Right renal cortex interstitium (tissue), 3 donors: Measurements from ENCODE around the gene KIF26A. TPM values are rescaled to one million over a fixed set of nuclear protein-coding genes. Genes with fewer than 3 reads are reported as not detected.
"Not testable (repeated sequence)": the region's sequence is repeated elsewhere in the genome, so short reads cannot be mapped to it uniquely, and the experiment has no call there.

Source experiments
- DNase-seq, 3 donors: peaks; one replicate each; pipeline ENCODE4 v3.0.0-alpha.2; 2013; ENCODE audit warnings: low read depth in 3 of 3, low spot score in 2 of 3
- polyA plus RNA-seq, 3 donors: library from polyadenylated mRNA; unstranded; fragments of 120-200 nt; gene quantifications; one replicate each; pipeline ENCODE4 v1.2.1, GENCODE V29; 2013; ENCODE audit not compliant: insufficient read length in 3 of 3

KIF26A gene
- polyA plus RNA-seq, 3 donors = 5.7 to 9.1 (median 9.1) TPM

DNA sequence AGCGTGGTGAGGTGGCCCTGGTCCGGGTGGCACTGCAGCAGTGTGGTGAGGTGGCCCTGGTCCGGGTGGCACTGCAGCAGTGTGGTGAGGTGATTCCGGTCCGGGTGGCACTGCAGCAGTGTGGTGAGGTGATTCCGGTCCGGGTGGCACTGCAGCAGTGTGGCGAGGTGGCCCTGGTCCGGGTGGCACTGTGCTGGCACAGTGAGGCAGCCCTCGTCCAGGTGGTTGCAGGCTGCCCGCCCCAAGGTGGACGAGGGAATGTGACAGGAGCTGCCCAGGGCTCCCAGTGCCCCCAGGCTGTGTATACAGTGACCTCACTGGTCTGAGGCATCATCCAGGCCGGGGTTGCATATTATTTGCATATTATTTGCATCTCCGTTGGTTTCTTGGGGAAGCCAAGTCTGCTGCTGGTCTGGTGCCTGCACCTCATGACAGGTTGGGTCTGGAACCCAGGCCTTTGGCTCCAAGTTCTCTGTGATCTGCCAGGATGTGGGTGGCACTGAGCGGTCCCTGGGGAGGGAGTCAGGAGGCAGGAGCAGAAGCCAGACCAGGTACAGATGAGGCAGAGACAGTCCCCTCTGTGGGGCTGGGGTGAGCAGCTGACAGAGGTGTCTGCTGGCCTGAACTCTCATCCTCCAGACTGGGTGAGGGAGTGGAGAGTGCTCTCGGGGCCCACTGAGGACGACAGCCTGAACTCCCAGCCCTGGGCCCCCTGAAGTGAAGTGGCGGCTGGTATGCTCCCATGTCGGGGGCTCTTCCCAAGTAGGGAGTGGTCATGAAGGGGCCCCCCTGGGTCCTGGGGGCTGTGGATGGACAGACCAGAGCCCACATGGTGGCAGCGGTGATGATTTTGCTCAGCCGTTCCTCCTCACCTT, 79.3 kb downstream of the KIF26A start:
- no peak for DNase-seq

DNA sequence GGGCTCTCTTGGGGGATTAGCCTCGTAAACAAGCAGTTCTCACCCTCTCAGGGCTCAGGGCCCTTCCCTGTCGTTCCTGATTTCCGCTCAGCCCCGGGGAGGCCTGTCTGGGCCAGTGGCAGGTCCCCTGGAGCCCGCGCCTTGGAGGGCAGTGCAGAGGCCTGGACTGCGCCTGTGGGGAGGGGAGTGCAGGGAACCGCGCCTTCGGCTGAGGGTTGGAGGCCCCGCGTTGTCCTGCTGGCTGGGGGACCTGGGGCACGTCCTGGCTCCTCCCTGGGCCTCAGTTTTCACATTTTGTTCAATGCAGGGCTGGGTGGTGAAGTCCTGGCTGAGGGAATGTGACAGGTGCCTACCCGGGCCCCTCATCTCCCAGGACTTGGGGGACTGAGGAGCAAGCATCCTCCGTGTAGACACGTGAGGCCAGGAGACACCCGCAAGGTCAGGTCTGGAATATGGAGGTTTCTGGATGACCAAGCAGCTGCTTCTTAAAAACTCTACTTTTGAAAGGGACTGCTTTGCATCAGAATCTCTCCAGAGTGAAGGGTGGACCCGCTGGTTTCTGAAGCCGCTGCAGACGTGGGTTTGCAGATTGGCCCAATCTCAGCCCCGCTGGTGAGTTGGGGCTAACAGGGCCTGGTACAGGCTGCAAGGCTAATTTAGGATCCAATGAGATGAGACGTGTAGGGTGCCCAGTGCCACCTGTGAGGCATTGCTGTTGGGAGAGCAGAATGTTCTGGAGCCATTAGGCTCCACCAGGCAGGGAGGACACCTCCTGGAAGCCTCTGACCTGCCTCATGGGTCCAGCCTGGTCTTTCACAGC, 80.2 kb downstream of the KIF26A start:
- no peak for DNase-seq

DNA sequence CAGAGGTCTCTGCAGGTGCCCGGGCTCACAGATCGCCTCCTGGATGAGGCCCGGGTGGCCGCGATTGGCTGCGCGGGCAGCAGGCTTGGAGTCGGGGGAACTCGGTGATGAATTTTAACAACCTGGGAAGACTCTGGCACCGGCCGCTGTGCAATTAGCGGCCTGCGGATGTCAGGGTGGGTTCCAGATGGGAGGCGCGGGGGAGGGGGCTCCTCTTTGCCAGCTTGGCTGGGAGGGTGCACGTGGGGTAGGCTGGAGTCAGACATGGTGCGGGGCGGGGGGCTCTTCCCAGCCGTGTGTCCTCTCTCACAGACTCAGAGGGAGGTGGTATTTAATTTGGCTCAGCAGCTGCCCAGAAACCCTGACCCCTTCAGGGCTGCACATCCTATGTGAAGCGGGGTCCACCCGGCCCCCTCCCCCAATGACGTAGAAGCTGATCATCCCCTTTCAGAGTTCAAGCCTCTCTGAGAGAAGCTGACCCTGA, 81.4 kb downstream of the KIF26A start:
- no peak for DNase-seq

DNA sequence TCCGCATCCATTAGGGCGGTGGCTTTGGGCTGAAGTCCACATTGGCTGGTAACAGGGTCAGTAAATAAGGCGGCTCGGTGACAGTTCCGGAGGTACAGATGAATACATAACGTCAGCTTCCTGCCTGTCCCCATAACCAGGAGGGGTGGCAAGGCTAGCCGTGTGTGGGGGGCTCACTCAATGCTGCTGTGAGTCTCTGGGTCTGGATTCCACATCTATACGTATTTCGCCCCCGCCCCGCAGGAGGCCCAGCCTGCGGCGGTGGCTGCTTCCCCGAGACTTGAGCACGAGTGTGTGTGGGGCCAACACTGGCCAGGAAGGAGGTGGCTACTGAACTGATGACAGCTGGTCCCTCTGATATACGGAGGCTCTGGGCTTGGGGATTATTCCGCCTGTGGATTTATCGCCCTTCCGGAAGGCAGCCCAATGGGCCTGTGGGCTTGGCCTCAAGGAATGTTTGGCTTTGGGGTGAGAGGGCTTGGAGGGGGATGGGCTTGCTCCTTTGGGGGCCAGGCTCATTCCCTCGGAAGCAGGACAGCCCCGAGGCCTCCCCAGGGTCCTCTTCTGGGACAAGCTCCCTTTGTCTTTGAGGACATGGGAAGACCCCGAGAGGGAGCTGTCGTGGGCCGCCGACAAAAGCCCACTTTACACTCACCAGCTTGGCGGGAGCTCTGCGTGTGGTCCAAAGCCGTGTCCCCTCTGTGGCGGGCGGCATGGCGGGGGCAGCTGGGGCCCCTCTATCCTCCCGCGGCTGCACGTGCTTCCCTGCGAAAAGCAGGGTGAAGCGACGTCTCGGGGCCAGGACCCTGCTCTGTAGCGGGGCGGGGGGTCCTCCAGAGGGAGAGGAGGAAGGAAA, 82.1 kb downstream of the KIF26A start:
- DNase-seq = no peak

DNA sequence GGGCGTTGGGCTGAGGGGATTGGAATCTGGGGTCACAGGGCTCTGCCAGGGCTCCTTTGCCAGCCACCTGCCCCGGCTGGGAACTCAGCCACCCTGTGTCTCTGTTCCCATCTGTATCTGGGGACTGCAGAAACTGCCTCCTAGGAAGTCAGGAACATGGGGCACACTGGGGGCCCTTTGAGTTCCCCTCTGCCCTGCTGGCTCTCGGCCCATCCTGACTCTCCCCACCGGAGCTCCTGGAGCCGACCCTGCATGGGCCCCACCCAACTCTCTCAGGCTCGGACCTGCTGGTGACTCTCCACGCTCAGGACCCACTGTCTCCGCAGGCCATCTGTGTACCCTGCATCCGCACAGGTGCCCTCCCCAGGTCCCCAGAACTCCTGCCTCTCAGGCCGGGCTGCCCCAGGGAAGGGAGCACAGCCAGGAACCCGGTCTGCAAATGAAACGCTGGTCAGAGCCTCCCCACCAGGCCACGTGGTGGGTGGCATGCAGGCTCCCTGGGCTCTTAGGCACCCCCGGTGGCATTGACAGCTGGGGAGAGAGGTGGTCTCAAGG, 82.8 kb downstream of the KIF26A start:
- no peak for DNase-seq

DNA sequence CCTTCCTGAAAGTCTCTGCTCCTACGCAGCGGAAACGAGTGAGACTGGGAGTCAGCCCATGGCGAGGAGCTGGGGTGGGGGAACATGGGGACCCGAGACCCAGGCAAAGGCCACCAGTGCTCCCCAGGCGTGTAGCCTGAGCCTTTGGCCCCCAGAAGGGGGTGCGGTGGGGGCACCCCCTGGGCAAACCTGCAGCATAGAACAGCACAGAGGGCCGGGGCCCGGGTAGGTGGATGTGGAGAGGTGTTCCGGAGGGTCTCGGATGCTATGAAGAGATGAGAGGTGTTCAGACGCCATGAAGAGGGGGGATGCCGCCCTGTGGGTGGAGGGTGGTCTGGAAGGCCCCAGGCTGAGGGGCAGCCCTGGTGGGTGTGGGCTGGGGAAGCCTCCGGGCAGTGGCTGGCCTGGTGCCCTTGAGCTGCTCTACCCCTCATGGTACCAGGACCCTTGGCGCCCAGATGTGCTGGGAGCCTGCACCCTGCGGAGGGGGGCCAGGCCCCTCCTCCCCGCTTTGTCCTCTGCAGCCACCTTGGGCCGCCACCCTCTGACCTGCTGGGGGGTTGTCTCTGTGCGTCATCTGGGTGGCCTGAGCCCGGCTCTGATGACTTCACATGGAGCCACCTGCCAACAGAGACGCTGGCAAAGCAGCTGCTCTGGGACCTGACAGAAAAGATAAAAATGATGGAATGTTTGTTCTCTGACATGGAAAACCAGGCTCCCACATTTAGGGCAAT, 83.4 kb downstream of the KIF26A start:
- no peak for DNase-seq

DNA sequence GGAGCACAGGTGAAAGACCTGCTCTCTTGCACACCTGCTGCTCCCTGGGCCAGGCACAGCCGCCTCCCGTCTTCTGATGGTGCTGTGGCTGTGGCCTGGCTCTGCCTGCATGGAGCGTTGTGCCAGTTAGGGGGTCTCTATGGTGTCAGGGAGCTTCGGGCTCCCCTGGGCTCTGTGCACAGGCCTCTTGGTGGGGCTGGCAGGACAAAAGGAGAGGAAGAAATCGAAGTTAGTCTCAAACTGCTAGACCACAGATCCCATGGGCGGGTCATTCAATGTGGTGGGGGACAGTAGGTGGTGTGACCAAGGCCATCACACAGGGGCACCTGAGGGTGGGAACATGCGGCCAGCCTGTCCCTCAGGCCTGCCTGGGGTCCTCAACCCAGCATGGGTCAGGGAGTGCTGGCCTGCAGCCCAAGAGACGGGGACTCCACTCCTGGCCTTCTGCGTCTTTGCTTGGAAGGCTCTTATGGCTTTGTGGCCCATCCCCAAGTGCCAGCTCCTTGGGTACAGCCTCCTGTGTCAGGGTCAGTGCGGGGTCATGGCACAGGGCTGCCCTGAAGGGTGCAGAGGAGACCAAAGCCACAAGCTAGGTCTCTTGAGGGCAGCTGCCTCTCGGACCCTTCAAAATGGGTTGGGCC, 84.1 kb downstream of the KIF26A start:
- no peak for DNase-seq

DNA sequence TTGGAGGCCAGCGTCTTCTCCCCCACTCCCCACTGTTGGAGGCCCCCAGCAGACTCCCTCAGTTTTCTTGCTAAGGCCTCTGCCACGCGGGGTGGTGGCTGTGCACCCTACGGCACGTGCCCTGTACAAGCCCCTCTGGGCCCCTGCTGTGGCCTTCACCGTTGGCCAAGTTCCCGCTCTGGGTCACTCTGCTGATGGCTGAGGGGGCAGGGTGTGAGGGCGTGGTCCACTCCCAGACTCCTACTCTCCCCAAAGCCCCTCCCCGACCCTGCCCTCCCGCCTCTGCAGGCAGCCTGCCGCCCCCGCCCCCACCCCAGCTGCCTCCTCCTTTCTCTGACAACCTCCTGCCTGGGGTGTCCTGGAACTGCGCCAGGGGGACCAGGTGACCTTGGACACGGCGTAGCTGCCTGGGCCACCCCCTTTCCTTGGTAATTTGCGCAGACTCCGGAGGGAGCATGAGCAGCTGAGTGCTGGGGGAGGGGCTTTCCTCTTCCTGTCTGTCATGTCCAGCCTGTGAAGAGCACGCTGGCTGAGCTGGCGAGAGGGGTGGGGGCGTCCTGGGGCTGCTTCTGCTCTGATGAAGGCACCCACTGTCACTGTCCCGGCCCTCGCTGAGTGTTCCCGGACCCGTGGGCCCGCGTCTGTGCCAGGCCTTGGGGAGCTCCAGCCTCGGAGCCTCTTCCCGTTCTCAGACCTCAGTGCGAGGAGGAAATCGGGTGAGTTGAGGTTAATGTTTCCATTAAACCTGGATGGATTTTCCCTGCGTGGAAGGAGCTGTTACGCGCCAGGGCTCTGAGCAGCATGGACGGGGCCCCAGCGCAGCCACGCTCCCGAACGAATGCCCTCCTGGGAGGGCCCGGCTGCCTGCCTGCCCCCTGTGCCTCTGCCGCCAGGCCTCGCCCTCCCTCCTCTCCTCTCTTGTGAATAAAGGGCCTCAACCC, 85.0 kb downstream of the KIF26A start:
- DNase-seq = no peak

DNA sequence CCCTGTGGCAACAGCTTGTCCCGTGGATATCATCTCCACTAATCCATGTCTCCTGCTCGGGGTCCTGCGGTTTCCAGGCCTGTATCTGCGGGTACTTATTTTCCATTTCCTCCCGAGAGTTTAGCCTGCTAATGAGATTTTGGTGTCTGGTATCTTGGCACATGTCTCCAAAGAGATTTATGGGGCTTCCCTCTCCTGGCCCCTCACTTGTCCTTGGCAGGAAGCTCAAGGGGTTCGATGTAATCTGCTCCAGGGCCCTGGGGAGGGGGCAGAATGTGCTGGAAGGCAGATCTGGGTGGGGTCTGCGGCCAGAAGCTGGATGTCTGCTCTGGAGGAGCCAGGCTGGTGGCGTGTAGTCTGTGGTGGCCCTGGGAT, 85.7 kb downstream of the KIF26A start:
- DNase-seq = no peak

DNA sequence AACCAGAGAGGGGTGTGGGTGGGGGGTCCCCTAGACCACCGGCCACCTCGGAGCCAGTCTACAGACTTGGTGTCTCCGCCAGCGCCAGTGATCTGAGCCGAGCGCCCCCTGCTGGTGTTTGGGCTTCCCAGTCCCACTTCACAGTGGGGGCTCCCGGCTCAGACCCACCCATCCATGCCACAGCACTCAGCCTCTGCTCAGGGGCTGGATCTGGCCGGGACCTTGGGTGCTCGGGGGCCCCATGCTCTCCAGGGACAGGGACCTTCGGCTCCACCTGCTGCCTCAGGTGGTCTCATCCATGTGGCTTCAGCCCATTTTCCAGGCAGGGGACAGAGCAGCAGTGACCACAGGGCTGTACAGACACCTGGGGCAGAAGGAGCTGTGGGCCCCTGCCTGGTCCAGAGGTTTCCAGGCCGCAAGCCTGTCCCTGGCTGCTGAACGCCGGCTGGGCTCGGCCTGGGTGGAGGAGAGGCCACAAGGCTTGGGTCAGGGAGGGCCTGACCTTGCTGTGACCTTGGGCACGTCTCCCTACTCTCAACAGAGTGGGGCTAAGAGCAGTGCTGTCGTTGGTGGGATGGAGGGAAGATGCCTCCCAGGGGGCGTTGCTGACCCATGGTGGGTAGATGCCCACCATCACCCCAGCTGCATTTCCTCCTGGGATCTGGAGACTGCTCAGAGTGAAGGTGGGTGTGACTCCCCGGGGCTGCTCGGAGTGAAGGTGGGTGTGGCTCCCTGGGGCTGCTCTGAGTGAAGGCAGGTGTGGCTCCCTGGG, 86.3 kb downstream of the KIF26A start:
- no peak for DNase-seq

DNA sequence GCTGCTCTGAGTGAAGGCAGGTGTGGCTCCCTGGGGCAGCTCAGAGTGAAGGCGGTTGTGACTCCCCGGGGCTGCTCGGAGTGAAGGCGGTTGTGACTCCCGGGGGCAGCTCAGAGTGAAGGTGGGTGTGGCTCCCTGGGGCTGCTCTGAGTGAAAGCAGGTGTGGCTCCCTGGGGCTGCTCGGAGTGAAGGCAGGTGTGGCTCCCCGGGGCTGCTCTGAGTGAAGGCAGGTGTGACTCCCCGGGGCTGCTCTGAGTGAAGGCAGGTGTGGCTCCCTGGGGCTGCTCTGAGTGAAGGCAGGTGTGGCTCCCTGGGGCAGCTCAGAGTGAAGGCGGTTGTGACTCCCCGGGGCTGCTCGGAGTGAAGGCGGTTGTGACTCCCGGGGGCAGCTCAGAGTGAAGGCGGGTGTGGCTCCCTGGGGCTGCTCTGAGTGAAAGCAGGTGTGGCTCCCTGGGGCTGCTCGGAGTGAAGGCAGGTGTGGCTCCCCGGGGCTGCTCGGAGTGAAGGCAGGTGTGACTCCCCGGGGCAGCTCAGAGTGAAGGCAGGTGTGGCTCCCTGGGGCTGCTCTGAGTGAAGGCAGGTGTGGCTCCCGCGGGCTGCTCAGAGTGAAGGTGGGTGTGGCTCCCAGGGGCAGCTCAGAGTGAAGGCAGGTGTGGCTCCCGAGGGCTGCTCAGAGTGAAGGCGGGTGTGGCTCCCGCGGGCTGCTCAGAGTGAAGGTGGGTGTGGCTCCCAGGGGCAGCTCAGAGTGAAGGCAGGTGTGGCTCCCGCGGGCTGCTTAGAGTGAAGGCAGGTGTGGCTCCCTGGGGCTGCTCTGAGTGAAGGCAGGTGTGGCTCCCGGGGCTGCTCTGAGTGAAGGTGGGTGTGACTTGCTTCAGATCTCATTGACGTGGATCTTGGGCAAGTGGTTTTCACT, 87.1 kb downstream of the KIF26A start:
- DNase-seq = not testable (repeated sequence)

DNA sequence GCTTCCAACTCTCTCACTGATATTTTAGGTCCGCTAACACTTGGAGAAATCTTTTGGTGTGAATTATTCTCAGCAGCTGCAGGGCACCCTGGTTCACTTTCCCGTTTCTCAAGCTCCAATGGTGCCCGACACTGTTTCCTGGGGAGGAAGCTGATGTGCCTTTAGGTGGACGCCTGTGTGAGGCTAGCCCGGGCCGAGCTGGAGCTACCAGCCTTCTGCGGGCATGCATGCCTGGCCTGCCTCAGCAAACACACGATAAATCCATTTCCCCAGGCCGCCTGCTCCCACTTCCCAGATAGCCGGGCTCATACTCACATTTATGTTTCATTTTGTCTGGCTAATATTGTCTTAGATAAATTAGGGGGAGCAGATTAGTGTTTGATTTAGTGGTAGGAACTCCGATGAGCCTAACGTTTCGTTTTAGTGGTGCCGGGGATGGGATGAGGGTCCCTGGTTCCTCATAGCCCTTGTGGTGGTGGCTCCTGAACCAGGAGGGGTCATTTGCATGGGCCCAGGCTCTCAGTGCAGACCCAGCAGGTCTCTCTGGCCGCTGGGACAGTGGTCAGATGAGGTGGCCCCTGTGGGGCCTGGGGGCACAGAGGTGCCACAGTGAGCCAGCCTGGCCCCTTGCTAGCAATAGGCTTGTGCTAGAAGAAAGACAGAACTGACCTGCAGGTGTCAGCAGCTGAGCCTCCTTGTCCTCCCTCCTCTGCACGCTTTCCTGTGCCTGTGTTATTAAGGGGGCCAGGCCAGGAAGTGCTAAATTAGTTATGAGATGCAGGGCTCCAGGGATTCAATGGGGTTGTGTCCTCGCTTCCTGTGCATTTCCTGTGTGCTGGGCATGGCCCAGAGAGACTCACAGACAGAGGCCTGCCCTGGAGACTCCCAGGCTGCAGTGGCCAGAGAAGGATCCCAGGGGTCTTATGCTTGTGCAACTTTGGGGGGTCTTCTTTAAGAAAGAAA, 88.3 kb downstream of the KIF26A start:
- DNase-seq = no peak

DNA sequence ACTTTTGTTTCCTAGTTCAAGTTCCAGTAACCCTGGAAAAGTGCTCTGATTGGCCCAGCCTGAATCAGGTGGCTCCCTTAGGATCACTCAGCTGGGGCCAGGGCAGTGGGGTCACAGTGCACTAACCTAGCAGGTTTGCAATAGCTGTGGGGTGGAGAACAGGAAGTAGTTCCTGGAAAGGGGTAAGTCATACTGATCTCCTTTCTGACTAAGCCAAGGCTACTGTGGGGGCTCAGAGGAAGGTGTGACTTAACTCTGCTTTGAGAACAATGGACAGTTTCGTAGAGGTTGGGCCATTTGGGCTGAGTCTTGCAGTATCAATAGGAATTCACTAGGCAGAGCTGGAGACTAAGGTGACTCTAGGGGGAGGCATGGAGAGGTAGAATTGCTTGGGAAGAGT, 89.4 kb downstream of the KIF26A start:
- DNase-seq = no peak

DNA sequence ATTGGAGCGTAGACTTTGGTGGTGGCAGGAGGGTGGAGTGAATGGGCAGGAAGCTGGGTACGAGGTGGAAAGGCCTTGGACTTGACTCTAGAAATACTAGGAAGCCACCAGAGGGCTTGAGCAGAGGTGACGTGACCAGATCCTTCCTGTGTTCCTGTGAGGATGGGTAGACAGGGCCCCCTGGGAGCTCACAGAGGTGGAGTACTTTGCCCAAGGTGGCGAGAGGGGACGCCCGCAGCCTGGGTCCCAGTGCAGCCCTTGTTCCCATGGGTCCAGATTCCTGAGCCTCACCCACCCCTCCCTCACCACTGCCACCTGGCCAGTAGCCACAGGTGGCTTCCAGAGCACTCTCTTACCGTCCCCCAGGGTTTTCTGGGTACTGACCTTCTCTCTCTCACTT, 89.8 kb downstream of the KIF26A start:
- no peak for DNase-seq
